DND-41 (cell line): ENCODE results near the gene ARHGAP26.
A peak's percentile ranks its signal among the peaks of the same experiment; 100 is the strongest.

Experiments
- ATAC-seq: fragments of 200-7000 bp; cut with Tn5 transposase; 3 replicates; pipeline ENCODE4 v1.9.1; 2021; ENCODE audit warnings: low read depth; ENCODE audit not compliant: insufficient read depth
- DNase-seq: peaks from one replicate; pipeline ENCODE4 v3.0.0-alpha.2; 2020
- H2AFZ ChIP-seq: 2 replicates; pipeline ENCODE4 v1.6.0; 2012; ENCODE audit warnings: low read depth, low read length
- H3K27ac ChIP-seq: 2 replicates; pipeline ENCODE4 v1.5.1; 2012; ENCODE audit warnings: low read length, inconsistent platforms
- H3K27me3 ChIP-seq: fragments of 200-600 bp; sonication (generic); 2 replicates; pipeline ENCODE4 v1.6.0; 2012; ENCODE audit warnings: low read length, mild to moderate bottlenecking, inconsistent platforms; ENCODE audit not compliant: insufficient read depth, poor library complexity
- H3K36me3 ChIP-seq: 2 replicates; pipeline ENCODE4 v1.5.1; 2012; ENCODE audit warnings: low read length, inconsistent platforms; ENCODE audit not compliant: insufficient read depth
- H3K4me1 ChIP-seq: 2 replicates; pipeline ENCODE4 v1.5.1; 2012; ENCODE audit warnings: mild to moderate bottlenecking, low read length; ENCODE audit not compliant: insufficient read depth
- H3K4me2 ChIP-seq: 2 replicates; pipeline ENCODE4 v1.6.0; 2012; ENCODE audit warnings: mild to moderate bottlenecking, moderate library complexity, low read length, inconsistent platforms; ENCODE audit not compliant: insufficient read depth
- H3K4me3 ChIP-seq, 2 experiments: fragments of 200-600 bp in 1 of 2; shearing (Covaris generic) in 1 of 2; 2 replicates each; pipeline ENCODE4 v1.5.1; 2012 to 2016; ENCODE audit warnings: inconsistent platforms in 2 of 2, low read length in 2 of 2, mild to moderate bottlenecking in 2 of 2, low read depth in 1 of 2, moderate library complexity in 1 of 2
- H3K79me2 ChIP-seq: 2 replicates; pipeline ENCODE4 v1.6.0; 2012; ENCODE audit warnings: low read length, inconsistent platforms; ENCODE audit not compliant: insufficient read depth
- H3K9ac ChIP-seq: 2 replicates; pipeline ENCODE4 v1.6.0; 2012; ENCODE audit warnings: low read depth, mild to moderate bottlenecking, inconsistent platforms, low read length, moderate library complexity
- H3K9me3 ChIP-seq: 2 replicates; pipeline ENCODE4 v1.5.1; 2012; ENCODE audit warnings: low read length, moderate library complexity, mild to moderate bottlenecking, inconsistent platforms; ENCODE audit not compliant: insufficient read depth, severe bottlenecking
- H4K20me1 ChIP-seq: 2 replicates; pipeline ENCODE4 v1.6.0; 2012; ENCODE audit warnings: low read length; ENCODE audit not compliant: insufficient read depth
- EZH2 ChIP-seq: IDR thresholded peaks from 3 replicates; pipeline ENCODE4 v1.6.1; 2012; ENCODE audit warnings: borderline replicate concordance, low read depth, mild to moderate bottlenecking, moderate library complexity, low read length, inconsistent platforms; ENCODE audit not compliant: severe bottlenecking
- TF ChIP-seq, protein P1 (sequence below): IDR thresholded peaks from 2 replicates; pipeline ENCODE4 v1.5.1; 2012; ENCODE audit warnings: borderline replicate concordance, low read length, moderate library complexity, mild to moderate bottlenecking; ENCODE audit not compliant: poor library complexity, severe bottlenecking; ENCODE audit errors: extremely low read depth

ARHGAP26 gene

GRCh38 chr5:143182901-143183820 lies 413.0 kb downstream of the ARHGAP26 start:
- Histone ChIP-seq H3K4me1 (no peaks in the 10 kb centered on the region), H3K79me2 (no peaks in the 10 kb centered on the region), H4K20me1 (no peaks in the 10 kb centered on the region), H3K4me2 (no peak overlapping the region), H3K36me3 (no peaks in the 10 kb centered on the region), H3K27me3 (no peaks in the 10 kb centered on the region), H2AFZ (no peak overlapping the region), H3K9ac (no peak overlapping the region), H3K9me3 (no peaks in the 10 kb centered on the region), H3K27ac (no peak overlapping the region), H3K4me3 (no peak overlapping the region)
- DNase-seq: peak; percentile 10
- ATAC-seq: peak; percentile 42; the same call in 2 of the 3 replicates
- no peak for TF ChIP-seq EZH2
- TF ChIP-seq, protein P1, sequence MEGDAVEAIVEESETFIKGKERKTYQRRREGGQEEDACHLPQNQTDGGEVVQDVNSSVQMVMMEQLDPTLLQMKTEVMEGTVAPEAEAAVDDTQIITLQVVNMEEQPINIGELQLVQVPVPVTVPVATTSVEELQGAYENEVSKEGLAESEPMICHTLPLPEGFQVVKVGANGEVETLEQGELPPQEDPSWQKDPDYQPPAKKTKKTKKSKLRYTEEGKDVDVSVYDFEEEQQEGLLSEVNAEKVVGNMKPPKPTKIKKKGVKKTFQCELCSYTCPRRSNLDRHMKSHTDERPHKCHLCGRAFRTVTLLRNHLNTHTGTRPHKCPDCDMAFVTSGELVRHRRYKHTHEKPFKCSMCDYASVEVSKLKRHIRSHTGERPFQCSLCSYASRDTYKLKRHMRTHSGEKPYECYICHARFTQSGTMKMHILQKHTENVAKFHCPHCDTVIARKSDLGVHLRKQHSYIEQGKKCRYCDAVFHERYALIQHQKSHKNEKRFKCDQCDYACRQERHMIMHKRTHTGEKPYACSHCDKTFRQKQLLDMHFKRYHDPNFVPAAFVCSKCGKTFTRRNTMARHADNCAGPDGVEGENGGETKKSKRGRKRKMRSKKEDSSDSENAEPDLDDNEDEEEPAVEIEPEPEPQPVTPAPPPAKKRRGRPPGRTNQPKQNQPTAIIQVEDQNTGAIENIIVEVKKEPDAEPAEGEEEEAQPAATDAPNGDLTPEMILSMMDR: no peak

DNA sequence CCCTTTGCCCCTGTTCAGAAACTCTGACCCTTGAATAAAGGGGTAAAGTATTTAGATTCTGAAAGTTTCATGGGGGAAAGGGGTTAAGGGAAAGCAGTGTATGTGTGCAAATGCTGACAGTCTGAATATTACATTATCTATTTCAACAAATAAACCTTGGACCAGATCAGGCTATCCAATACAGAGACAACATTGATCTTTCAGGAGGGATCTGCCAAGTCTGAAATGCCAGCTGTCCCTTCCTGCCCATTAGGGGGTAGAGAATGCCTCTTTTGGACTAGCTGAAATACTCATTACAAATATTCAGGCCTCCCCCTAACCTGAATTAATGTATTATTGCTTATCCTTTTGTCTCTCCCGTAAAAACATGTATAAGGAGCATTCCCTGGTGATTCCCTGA lies 413.8 kb downstream of the ARHGAP26 start:
- DNase-seq (no peak), ATAC-seq (no peak)
- no peak overlapping the region for H2AFZ ChIP-seq
- TF ChIP-seq EZH2: no peak
- TF ChIP-seq, protein P1: no peak
- no peaks in the 10 kb centered on the region for H3K4me1 ChIP-seq
- H3K4me2 ChIP-seq: no peak overlapping the region
- no peak overlapping the region for H3K9ac ChIP-seq
- H3K27me3 ChIP-seq: no peaks in the 10 kb centered on the region
- H3K4me3 ChIP-seq: no peak overlapping the region
- H3K9me3 ChIP-seq: no peaks in the 10 kb centered on the region
- H3K79me2 ChIP-seq: no peaks in the 10 kb centered on the region
- no peaks in the 10 kb centered on the region for H4K20me1 ChIP-seq
- H3K27ac ChIP-seq: no peak overlapping the region
- H3K36me3 ChIP-seq: no peaks in the 10 kb centered on the region

GRCh38 chr5:143186623-143187022 lies 416.4 kb downstream of the ARHGAP26 start:
- H3K79me2 ChIP-seq: no peaks in the 10 kb centered on the region
- H3K4me2 ChIP-seq: no peak overlapping the region
- DNase-seq: no peak
- H2AFZ ChIP-seq: no peak overlapping the region
- no peaks in the 10 kb centered on the region for H3K27me3 ChIP-seq
- H3K27ac ChIP-seq: no peak overlapping the region
- H3K4me1 ChIP-seq: no peaks in the 10 kb centered on the region
- H3K36me3 ChIP-seq: no peaks in the 10 kb centered on the region
- ATAC-seq: peak; percentile 40; the same call in 1 of the 3 replicates
- peaks cover 8% of the 10 kb centered on the region for H3K9me3 ChIP-seq
- no peak overlapping the region for H3K9ac ChIP-seq
- TF ChIP-seq, protein P1: no peak
- TF ChIP-seq EZH2: no peak
- H3K4me3 ChIP-seq: no peak overlapping the region
- no peaks in the 10 kb centered on the region for H4K20me1 ChIP-seq
